OCI-LY3 (cell line): ENCODE results near the gene TBC1D2B.
"Not testable (repeated sequence)": the region's sequence is repeated elsewhere in the genome, so short reads cannot be mapped to it uniquely, and the experiment has no call there.

Experiments used
- EZH2phosphoT487 ChIP-seq: fragments of 200-600 bp; shearing (Covaris generic); IDR thresholded peaks from 2 replicates; pipeline ENCODE4 v1.6.1; 2018; ENCODE audit warnings: antibody characterized with exemption, mixed run types, low read depth
- TF ChIP-seq, protein P1 (sequence below): fragments of 200-600, 300-600 bp; sonication (generic); IDR thresholded peaks from 2 replicates; pipeline ENCODE4 v1.5.1; 2014; ENCODE audit warnings: antibody characterized with exemption, low read length, low read depth

DNA sequence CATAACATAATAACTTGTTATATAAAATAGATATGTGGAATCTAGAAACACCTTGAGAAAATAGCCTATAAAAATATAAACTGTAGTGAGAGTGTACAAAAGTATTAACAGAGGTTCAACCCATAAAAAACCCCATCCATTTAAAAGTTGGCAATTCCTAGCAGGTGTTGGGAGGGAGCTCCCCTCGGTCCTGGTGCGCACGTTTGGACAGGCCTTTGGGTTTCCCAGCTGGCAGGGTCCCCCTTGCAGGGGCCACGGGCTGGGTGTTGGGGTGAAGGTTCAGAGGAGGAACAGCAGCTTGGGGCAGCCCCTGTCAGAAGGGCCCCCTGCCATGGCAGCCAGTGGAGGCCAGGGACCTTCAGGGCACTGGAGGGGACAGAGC lies 82.0 kb downstream of the TBC1D2B start:
- TF ChIP-seq EZH2phosphoT487: not testable (repeated sequence)
- TF ChIP-seq, protein P1, sequence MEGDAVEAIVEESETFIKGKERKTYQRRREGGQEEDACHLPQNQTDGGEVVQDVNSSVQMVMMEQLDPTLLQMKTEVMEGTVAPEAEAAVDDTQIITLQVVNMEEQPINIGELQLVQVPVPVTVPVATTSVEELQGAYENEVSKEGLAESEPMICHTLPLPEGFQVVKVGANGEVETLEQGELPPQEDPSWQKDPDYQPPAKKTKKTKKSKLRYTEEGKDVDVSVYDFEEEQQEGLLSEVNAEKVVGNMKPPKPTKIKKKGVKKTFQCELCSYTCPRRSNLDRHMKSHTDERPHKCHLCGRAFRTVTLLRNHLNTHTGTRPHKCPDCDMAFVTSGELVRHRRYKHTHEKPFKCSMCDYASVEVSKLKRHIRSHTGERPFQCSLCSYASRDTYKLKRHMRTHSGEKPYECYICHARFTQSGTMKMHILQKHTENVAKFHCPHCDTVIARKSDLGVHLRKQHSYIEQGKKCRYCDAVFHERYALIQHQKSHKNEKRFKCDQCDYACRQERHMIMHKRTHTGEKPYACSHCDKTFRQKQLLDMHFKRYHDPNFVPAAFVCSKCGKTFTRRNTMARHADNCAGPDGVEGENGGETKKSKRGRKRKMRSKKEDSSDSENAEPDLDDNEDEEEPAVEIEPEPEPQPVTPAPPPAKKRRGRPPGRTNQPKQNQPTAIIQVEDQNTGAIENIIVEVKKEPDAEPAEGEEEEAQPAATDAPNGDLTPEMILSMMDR: not testable (repeated sequence)
